GM21576 (cell line): ENCODE data around the gene DNAJC11.
A peak's percentile ranks its signal among the peaks of the same experiment; 100 is the strongest.
"Not testable (repeated sequence)": the region's sequence is repeated elsewhere in the genome, so short reads cannot be mapped to it uniquely, and the experiment has no call there.

ENCODE experiments used
- ATAC-seq: cut with Tn5 transposase; IDR thresholded peaks from one replicate; pipeline ENCODE4 v1.9.1; 2021; ENCODE audit warnings: mild to moderate bottlenecking, moderate library complexity; ENCODE audit not compliant: unreplicated experiment

DNAJC11 gene

GRCh38 chr1:6701437-6702153 lies at the start of gene DNAJC11:
DNAJC11 (minus strand) TSS chr1:6701816; CDS start chr1:6701800, 16 bp downstream.
- ATAC-seq = peak; percentile 91

GRCh38 chr1:6750490-6750889 lies 48.9 kb upstream of the DNAJC11 start:
- ATAC-seq = no peak

GRCh38 chr1:6747674-6748073 lies 46.1 kb upstream of the DNAJC11 start:
- ATAC-seq = no peak

GRCh38 chr1:6745073-6745472 lies 43.5 kb upstream of the DNAJC11 start:
- no peak for ATAC-seq

GRCh38 chr1:6743189-6744101 lies 41.8 kb upstream of the DNAJC11 start:
- ATAC-seq = no peak

GRCh38 chr1:6742676-6743188 lies 41.1 kb upstream of the DNAJC11 start:
- ATAC-seq = not testable (repeated sequence)

GRCh38 chr1:6738987-6739676 lies 37.5 kb upstream of the DNAJC11 start:
- no peak for ATAC-seq

GRCh38 chr1:6732942-6733341 lies 31.3 kb upstream of the DNAJC11 start:
- ATAC-seq = no peak

- ATAC-seq = no peak
Observed at GRCh38 chr1:6731905-6732304, 30.3 kb upstream of the DNAJC11 start.

GRCh38 chr1:6730880-6731279 lies 29.3 kb upstream of the DNAJC11 start:
- ATAC-seq = no peak

- no peak for ATAC-seq
Observed at GRCh38 chr1:6730473-6730872, 28.9 kb upstream of the DNAJC11 start.

GRCh38 chr1:6727535-6727934 lies 25.9 kb upstream of the DNAJC11 start:
- no peak for ATAC-seq

GRCh38 chr1:6726253-6726652 lies 24.6 kb upstream of the DNAJC11 start:
- no peak for ATAC-seq

GRCh38 chr1:6724517-6725141 lies 23.0 kb upstream of the DNAJC11 start:
- ATAC-seq = no peak

- ATAC-seq = no peak
Observed at GRCh38 chr1:6723621-6724428, 22.2 kb upstream of the DNAJC11 start.

GRCh38 chr1:6711174-6711573 lies 9.6 kb upstream of the DNAJC11 start:
- no peak for ATAC-seq

- no peak for ATAC-seq
Observed at GRCh38 chr1:6704746-6705145, 3.1 kb upstream of the DNAJC11 start.

GRCh38 chr1:6703016-6703415 lies 1.4 kb upstream of the DNAJC11 start:
- ATAC-seq = no peak

GRCh38 chr1:6700853-6701436 lies 671 bp downstream of the DNAJC11 start:
- no peak for ATAC-seq

GRCh38 chr1:6699915-6700314 lies 1.7 kb downstream of the DNAJC11 start:
- not testable (repeated sequence) for ATAC-seq
